ENCODE data around the gene VAV1. TPM values are rescaled to one million over a fixed set of nuclear protein-coding genes. Genes with fewer than 3 reads are reported as not detected.

Gene VAV1
- total and polyA plus RNA-seq, 9 of the 15 experiments (the other 6 are each of a cell fraction or from before 2014, with no cell fraction given): 0.46 to 20.1 (median 11.1) TPM

- TF ChIP-seq CBX3 (IDR thresholded peaks at IDR 0.05; ENCODE audit: borderline replicate concordance in 1 of 2, low read length in 2 of 2): no peak
- TF ChIP-seq CUX1 (CRISPR knock-in tag; IDR thresholded peaks at IDR 0.05): no peak
- TF ChIP-seq POLR2AphosphoS5 (IDR thresholded peaks at IDR 0.05; ENCODE audit: control insufficient read depth, insufficient read depth, low read depth, low read length): no peak
- no peak for TF ChIP-seq CTCFL (IDR thresholded peaks at IDR 0.05; ENCODE audit: borderline replicate concordance, insufficient read depth, low read depth, low read length, poor library complexity, severe bottlenecking)
- TF ChIP-seq NFE2L1 (tag; IDR thresholded peaks at IDR 0.05; ENCODE audit: borderline replicate concordance, low read depth): no peak
- TF ChIP-seq THAP12 (CRISPR knock-in tag; IDR thresholded peaks at IDR 0.05): no peak
- peak; percentile 75 for TF ChIP-seq PKNOX1 (IDR thresholded peaks at IDR 0.05)
- no peak for TF ChIP-seq SOX6 (IDR thresholded peaks at IDR 0.05)
- 0 out of 4 replicates have a peak, but pooled peaks of 1 of the 2 experiments have one; percentile 15 for TF ChIP-seq RCOR1 (IDR thresholded peaks at IDR 0.05; ENCODE audit: borderline replicate concordance in 1 of 2, low read depth in 2 of 2, low read length in 2 of 2)
- TF ChIP-seq GTF3C2 (IDR thresholded peaks at IDR 0.05; ENCODE audit: borderline replicate concordance, extremely low read depth, insufficient read length): no peak
Measured at GRCh38 chr19:6772028-6772865, at the start of gene VAV1 (continued).

All from K562 (cell line).